Activated T-helper 1 cell treated with anti-CD3 and anti-CD28 coated beads, Interleukin-12 subunit alpha, Interleukin-12 subunit beta, Interleukin-2, Interleukin-4 antibody, amounts not matched to agents 30 ng/mL and 10 ng/mL and 1 ng/mL, durations not matched to agents 14 hours and 24 hours and 36 hours (primary cell): ENCODE data around the gene HS3ST4. TPM values are rescaled to one million over a fixed set of nuclear protein-coding genes. Genes with fewer than 3 reads are reported as not detected.

Source experiments
- DNase-seq: peaks from one replicate; pipeline ENCODE4 v3.0.0; 2021; ENCODE audit warnings: low spot score
- H3K27ac Mint-ChIP-seq: one replicate; pipeline ENCODE4 v1.8.0; 2021; ENCODE audit warnings: mild to moderate bottlenecking, mixed read lengths
- H3K27me3 Mint-ChIP-seq: one replicate; pipeline ENCODE4 v1.8.0; 2022; ENCODE audit warnings: mild to moderate bottlenecking, moderate library complexity, mixed read lengths; ENCODE audit not compliant: insufficient read depth
- H3K36me3 Mint-ChIP-seq: one replicate; pipeline ENCODE4 v1.8.0; 2021; ENCODE audit warnings: low read depth, mixed read lengths
- H3K4me1 Mint-ChIP-seq: one replicate; pipeline ENCODE4 v1.8.0; 2021; ENCODE audit warnings: low read depth, mixed read lengths
- H3K4me3 Mint-ChIP-seq: one replicate; pipeline ENCODE4 v1.8.0; 2021; ENCODE audit warnings: mild to moderate bottlenecking, moderate library complexity, mixed read lengths
- H3K9me3 Mint-ChIP-seq: one replicate; pipeline ENCODE4 v1.8.0; 2021; ENCODE audit warnings: mixed read lengths
- intact Hi-C: fragments of 100-400 bp; cut with micrococcal nuclease; formaldehyde crosslinking; loops from one replicate; pipeline ENCODE4 v1.15.1; 2024
- total RNA-seq: library from RNA; stranded (reverse); gene quantifications from 2 replicates; pipeline ENCODE4 v1.2.3, GENCODE V29; 2022

Gene HS3ST4
- not detected in 2 replicates for total RNA-seq

GRCh38 chr16:25691519-25692091, at the start of gene HS3ST4:
Gene HS3ST4 (plus strand): TSS chr16:25691959.
- Mint-ChIP-seq H3K36me3 (no peaks in the 10 kb centered on the region), H3K27me3 (peaks cover 55% of the 10 kb centered on the region)

GRCh38 chr16:25643633-25644032, 48.1 kb upstream of the HS3ST4 start:
- no peaks in the 10 kb centered on the region for H3K36me3 Mint-ChIP-seq
- H3K4me1 Mint-ChIP-seq: no peaks in the 10 kb centered on the region
- no peak for DNase-seq
- intact Hi-C loops: no loop called here
- H3K27ac Mint-ChIP-seq: no peak overlapping the region
- peaks cover 3% of the 10 kb centered on the region for H3K9me3 Mint-ChIP-seq
- H3K4me3 Mint-ChIP-seq: no peak overlapping the region
- H3K27me3 Mint-ChIP-seq: no peaks in the 10 kb centered on the region

More at GRCh38 chr16:25691519-25692091, at the start of gene HS3ST4:
- Mint-ChIP-seq H3K9me3 (no peaks in the 10 kb centered on the region), H3K4me1 (no peaks in the 10 kb centered on the region), H3K4me3 (no peak within 1 kb of the TSS), H3K27ac (no peak within 1 kb of the TSS)
- no peak for DNase-seq
- intact Hi-C loops: no loop called here

GRCh38 chr16:25656639-25657038, 35.1 kb upstream of the HS3ST4 start:
- no peak for DNase-seq
- Mint-ChIP-seq H3K27ac (no peak overlapping the region), H3K36me3 (no peaks in the 10 kb centered on the region), H3K4me1 (no peaks in the 10 kb centered on the region), H3K4me3 (no peak overlapping the region), H3K27me3 (peaks cover 4% of the 10 kb centered on the region), H3K9me3 (peaks cover 5% of the 10 kb centered on the region)
- intact Hi-C loops: no loop called here

- no peak overlapping the region for H3K4me3 Mint-ChIP-seq
- DNase-seq: no peak
- H3K4me1 Mint-ChIP-seq: no peaks in the 10 kb centered on the region
- H3K27me3 Mint-ChIP-seq: no peaks in the 10 kb centered on the region
- intact Hi-C loops: no loop called here
- no peak overlapping the region for H3K27ac Mint-ChIP-seq
- no peaks in the 10 kb centered on the region for H3K36me3 Mint-ChIP-seq
- H3K9me3 Mint-ChIP-seq: no peaks in the 10 kb centered on the region
These were observed 14.9 kb upstream of the HS3ST4 start for GRCh38 chr16:25676820-25677219.

GRCh38 chr16:25679511-25679910, 12.2 kb upstream of the HS3ST4 start:
- no peaks in the 10 kb centered on the region for H3K27me3 Mint-ChIP-seq
- no peaks in the 10 kb centered on the region for H3K9me3 Mint-ChIP-seq
- no peak overlapping the region for H3K4me3 Mint-ChIP-seq
- intact Hi-C loops: no loop called here
- no peaks in the 10 kb centered on the region for H3K4me1 Mint-ChIP-seq
- no peak overlapping the region for H3K27ac Mint-ChIP-seq
- no peak for DNase-seq
- H3K36me3 Mint-ChIP-seq: no peaks in the 10 kb centered on the region

- intact Hi-C loops: no loop called here
- Mint-ChIP-seq H3K36me3 (no peaks in the 10 kb centered on the region), H3K27me3 (peaks cover 39% of the 10 kb centered on the region), H3K4me3 (no peak overlapping the region), H3K9me3 (no peaks in the 10 kb centered on the region), H3K4me1 (no peaks in the 10 kb centered on the region), H3K27ac (no peak overlapping the region)
- DNase-seq: no peak
These were observed 2.5 kb upstream of the HS3ST4 start for GRCh38 chr16:25689137-25689836.

- no peak for DNase-seq
- H3K27me3 Mint-ChIP-seq: peaks cover 50% of the 10 kb centered on the region
- no peak overlapping the region for H3K27ac Mint-ChIP-seq
- no peak overlapping the region for H3K4me3 Mint-ChIP-seq
- intact Hi-C loops: no loop called here
- no peaks in the 10 kb centered on the region for H3K9me3 Mint-ChIP-seq
- no peaks in the 10 kb centered on the region for H3K4me1 Mint-ChIP-seq
- no peaks in the 10 kb centered on the region for H3K36me3 Mint-ChIP-seq
These were observed 1.1 kb upstream of the HS3ST4 start for GRCh38 chr16:25690552-25691143.

- H3K36me3 Mint-ChIP-seq: no peaks in the 10 kb centered on the region
- peaks cover 55% of the 10 kb centered on the region for H3K27me3 Mint-ChIP-seq
- intact Hi-C loops: no loop called here
- H3K4me3 Mint-ChIP-seq: no peak overlapping the region
- no peak for DNase-seq
- H3K9me3 Mint-ChIP-seq: no peaks in the 10 kb centered on the region
- H3K4me1 Mint-ChIP-seq: no peaks in the 10 kb centered on the region
- no peak overlapping the region for H3K27ac Mint-ChIP-seq
These were observed 587 bp downstream of the HS3ST4 start for GRCh38 chr16:25692351-25692741.

GRCh38 chr16:25692742-25693508, 1.2 kb downstream of the HS3ST4 start:
- Mint-ChIP-seq H3K4me1 (no peaks in the 10 kb centered on the region), H3K27me3 (peaks cover 54% of the 10 kb centered on the region), H3K36me3 (no peaks in the 10 kb centered on the region), H3K4me3 (no peak overlapping the region), H3K9me3 (no peaks in the 10 kb centered on the region), H3K27ac (no peak overlapping the region)
- no peak for DNase-seq
- intact Hi-C loops: no loop called here

- Mint-ChIP-seq H3K27me3 (peaks cover 56% of the 10 kb centered on the region), H3K4me1 (no peaks in the 10 kb centered on the region), H3K4me3 (no peak overlapping the region), H3K36me3 (no peaks in the 10 kb centered on the region), H3K27ac (no peak overlapping the region), H3K9me3 (no peaks in the 10 kb centered on the region)
- DNase-seq: no peak
- intact Hi-C loops: no loop called here
These were observed 1.9 kb downstream of the HS3ST4 start for GRCh38 chr16:25693631-25694030.

- Mint-ChIP-seq H3K36me3 (no peaks in the 10 kb centered on the region), H3K9me3 (no peaks in the 10 kb centered on the region), H3K27me3 (peaks cover 29% of the 10 kb centered on the region), H3K4me1 (no peaks in the 10 kb centered on the region), H3K4me3 (no peak overlapping the region), H3K27ac (no peak overlapping the region)
- intact Hi-C loops: no loop called here
- no peak for DNase-seq
These were observed 7.3 kb downstream of the HS3ST4 start for GRCh38 chr16:25699069-25699468.

GRCh38 chr16:25700547-25700946, 8.8 kb downstream of the HS3ST4 start:
- intact Hi-C loops: no loop called here

GRCh38 chr16:25707553-25707952, 15.8 kb downstream of the HS3ST4 start:
- Mint-ChIP-seq H3K9me3 (no peaks in the 10 kb centered on the region), H3K27me3 (peaks cover 11% of the 10 kb centered on the region), H3K4me3 (no peak overlapping the region), H3K4me1 (no peaks in the 10 kb centered on the region), H3K27ac (no peak overlapping the region), H3K36me3 (no peaks in the 10 kb centered on the region)
- DNase-seq: no peak
- intact Hi-C loops: loop anchor here (5.0 kb wide), 1 partner anchor 940 kb away; no protein-coding TSS in a partner anchor

More at GRCh38 chr16:25700547-25700946, 8.8 kb downstream of the HS3ST4 start:
- DNase-seq: no peak
- H3K36me3 Mint-ChIP-seq: no peaks in the 10 kb centered on the region
- no peaks in the 10 kb centered on the region for H3K4me1 Mint-ChIP-seq
- H3K9me3 Mint-ChIP-seq: no peaks in the 10 kb centered on the region
- no peak overlapping the region for H3K4me3 Mint-ChIP-seq
- H3K27me3 Mint-ChIP-seq: peaks cover 15% of the 10 kb centered on the region
- no peak overlapping the region for H3K27ac Mint-ChIP-seq
